OCI-LY3 (cell line): ENCODE measurements around the gene TBP.
"Not testable (repeated sequence)": the region's sequence is repeated elsewhere in the genome, so short reads cannot be mapped to it uniquely, and the experiment has no call there.

ENCODE experiments used
- H2AFZ ChIP-seq: fragments of 200-600, 300-600 bp; shearing (Covaris generic); 2 replicates; pipeline ENCODE4 v1.6.0; 2014; ENCODE audit warnings: antibody characterized with exemption, low read depth, low read length
- H3K27ac ChIP-seq: fragments of 200-600, 300-600 bp; sonication (generic); 2 replicates; pipeline ENCODE4 v1.5.1; 2014; ENCODE audit warnings: mild to moderate bottlenecking, low read length, moderate library complexity, mixed read lengths
- H3K27me3 ChIP-seq: fragments of 200-600, 300-600 bp; sonication (generic); 2 replicates; pipeline ENCODE4 v1.6.1; 2014; ENCODE audit warnings: low read depth, low read length, mixed read lengths
- H3K36me3 ChIP-seq: fragments of 200-600, 300-600 bp; sonication (generic); replicated peaks from 2 replicates; pipeline ENCODE3; 2014; ENCODE audit warnings: low read depth, low read length, mixed read lengths
- H3K4me1 ChIP-seq: fragments of 300-600, 200-600 bp; sonication (generic); 2 replicates; pipeline ENCODE4 v1.6.1; 2014; ENCODE audit warnings: low read length, mixed read lengths
- H3K4me2 ChIP-seq: fragments of 200-600, 300-600 bp; sonication (generic); 2 replicates; pipeline ENCODE4 v1.6.1; 2014; ENCODE audit warnings: low read length, mixed read lengths
- H3K4me3 ChIP-seq: fragments of 300-600, 200-600 bp; sonication (generic); 2 replicates; pipeline ENCODE4 v1.5.1; 2014; ENCODE audit warnings: antibody characterized with exemption, mild to moderate bottlenecking, low read length, moderate library complexity
- H3K79me2 ChIP-seq: fragments of 300-600, 200-600 bp; shearing (Covaris generic); 2 replicates; pipeline ENCODE4 v1.6.1; 2014; ENCODE audit warnings: mild to moderate bottlenecking, low read length, mixed read lengths
- H3K9ac ChIP-seq: fragments of 300-600, 200-600 bp; shearing (Covaris generic); 2 replicates; pipeline ENCODE4 v1.6.0; 2014; ENCODE audit warnings: mild to moderate bottlenecking, low read length, moderate library complexity
- H3K9me3 ChIP-seq: fragments of 200-600, 300-600 bp; shearing (Covaris generic); 2 replicates; pipeline ENCODE4 v1.6.1; 2014; ENCODE audit warnings: low read length, mixed read lengths; ENCODE audit not compliant: insufficient read depth
- H4K20me1 ChIP-seq: fragments of 200-600, 300-600 bp; sonication (generic); 2 replicates; pipeline ENCODE4 v1.6.1; 2016; ENCODE audit warnings: low read length, mixed read lengths; ENCODE audit not compliant: insufficient read depth
- CTCF ChIP-seq: fragments of 200-600, 300-600 bp; sonication (generic); IDR thresholded peaks from 2 replicates; pipeline ENCODE4 v1.5.1; 2014; ENCODE audit warnings: antibody characterized with exemption, low read length, low read depth
- EZH2phosphoT487 ChIP-seq: fragments of 200-600 bp; shearing (Covaris generic); IDR thresholded peaks from 2 replicates; pipeline ENCODE4 v1.6.1; 2018; ENCODE audit warnings: antibody characterized with exemption, mixed run types, low read depth

TBP gene

GRCh38 chr6:170508892-170509722, 45.1 kb upstream of the TBP start:
- not testable (repeated sequence) for H3K27me3 ChIP-seq, H2AFZ ChIP-seq, H4K20me1 ChIP-seq, H3K4me2 ChIP-seq, H3K9ac ChIP-seq, H3K9me3 ChIP-seq, H3K4me1 ChIP-seq, H3K27ac ChIP-seq, H3K79me2 ChIP-seq, H3K4me3 ChIP-seq, H3K36me3 ChIP-seq

GRCh38 chr6:170509723-170510018, 44.5 kb upstream of the TBP start:
- H3K27me3 ChIP-seq, result no peaks in the 10 kb centered on the region
- no peaks in the 10 kb centered on the region for H3K4me1 ChIP-seq
- no peak for TF ChIP-seq EZH2phosphoT487
- no peak for TF ChIP-seq CTCF
- no peaks in the 10 kb centered on the region for H3K79me2 ChIP-seq
- no peaks in the 10 kb centered on the region for H3K36me3 ChIP-seq
- H3K9me3 ChIP-seq, result no peaks in the 10 kb centered on the region
- no peak overlapping the region for H3K4me3 ChIP-seq
- H3K9ac ChIP-seq, result no peak overlapping the region
- no peaks in the 10 kb centered on the region for H4K20me1 ChIP-seq
- H3K27ac ChIP-seq, result no peak overlapping the region
- no peak overlapping the region for H3K4me2 ChIP-seq
- H2AFZ ChIP-seq, result no peak overlapping the region

- Histone ChIP-seq H3K79me2 (no peaks in the 10 kb centered on the region), H3K9me3 (no peaks in the 10 kb centered on the region), H3K4me3 (no peak overlapping the region), H4K20me1 (no peaks in the 10 kb centered on the region), H3K4me1 (no peaks in the 10 kb centered on the region), H3K4me2 (no peak overlapping the region), H3K27me3 (no peaks in the 10 kb centered on the region), H2AFZ (no peak overlapping the region), H3K36me3 (no peaks in the 10 kb centered on the region), H3K27ac (no peak overlapping the region), H3K9ac (no peak overlapping the region)
- TF ChIP-seq EZH2phosphoT487, result no peak
- no peak for TF ChIP-seq CTCF
These were observed 43.5 kb upstream of the TBP start for GRCh38 chr6:170510631-170511030.

- H3K9ac ChIP-seq, result no peak overlapping the region
- no peaks in the 10 kb centered on the region for H3K36me3 ChIP-seq
- no peaks in the 10 kb centered on the region for H3K4me1 ChIP-seq
- H2AFZ ChIP-seq, result no peak overlapping the region
- H3K27me3 ChIP-seq, result no peaks in the 10 kb centered on the region
- H3K79me2 ChIP-seq, result no peaks in the 10 kb centered on the region
- no peaks in the 10 kb centered on the region for H4K20me1 ChIP-seq
- no peak overlapping the region for H3K4me2 ChIP-seq
- TF ChIP-seq EZH2phosphoT487, result no peak
- TF ChIP-seq CTCF, result no peak
- H3K4me3 ChIP-seq, result no peak overlapping the region
- H3K27ac ChIP-seq, result no peak overlapping the region
- no peaks in the 10 kb centered on the region for H3K9me3 ChIP-seq
These were observed 41.9 kb upstream of the TBP start for GRCh38 chr6:170512249-170512648.
